GM18867 (cell line): ENCODE measurements around the gene RAET1G.
"Not testable (repeated sequence)": the region's sequence is repeated elsewhere in the genome, so short reads cannot be mapped to it uniquely, and the experiment has no call there.

Experiments used
- ATAC-seq: cut with Tn5 transposase; IDR thresholded peaks from one replicate; pipeline ENCODE4 v1.9.1; 2021; ENCODE audit warnings: mild to moderate bottlenecking, moderate library complexity; ENCODE audit not compliant: unreplicated experiment

Gene RAET1G

GRCh38 chr6:149915970-149916865 is 6.7 kb downstream of the RAET1G start:
- ATAC-seq: no peak

GRCh38 chr6:149913540-149914240 is 9.2 kb downstream of the RAET1G start:
- ATAC-seq: no peak

GRCh38 chr6:149913085-149913484 is 9.8 kb downstream of the RAET1G start:
- ATAC-seq: no peak

- not testable (repeated sequence) for ATAC-seq
Measured at GRCh38 chr6:149912680-149913079, 10.2 kb downstream of the RAET1G start.

GRCh38 chr6:149910721-149911151 is 12.2 kb downstream of the RAET1G start:
- no peak for ATAC-seq

GRCh38 chr6:149909701-149910470 is 13.0 kb downstream of the RAET1G start:
- no peak for ATAC-seq

- not testable (repeated sequence) for ATAC-seq
Measured at GRCh38 chr6:149908480-149908879, 14.4 kb downstream of the RAET1G start.

- no peak for ATAC-seq
Measured at GRCh38 chr6:149907317-149907716, 15.6 kb downstream of the RAET1G start.

GRCh38 chr6:149906405-149906804 is 16.5 kb downstream of the RAET1G start:
- no peak for ATAC-seq

GRCh38 chr6:149905911-149906371 is 17.0 kb downstream of the RAET1G start:
- no peak for ATAC-seq

GRCh38 chr6:149905371-149905910 is 17.5 kb downstream of the RAET1G start:
- no peak for ATAC-seq

- no peak for ATAC-seq
Measured at GRCh38 chr6:149904661-149905370, 18.1 kb downstream of the RAET1G start.

GRCh38 chr6:149903938-149904611 is 18.8 kb downstream of the RAET1G start:
- no peak for ATAC-seq

- ATAC-seq: no peak
Measured at GRCh38 chr6:149901444-149902140, 21.3 kb downstream of the RAET1G start.

GRCh38 chr6:149900620-149901443 is 22.1 kb downstream of the RAET1G start:
- ATAC-seq: no peak

- ATAC-seq: no peak
Measured at GRCh38 chr6:149899926-149900619, 22.8 kb downstream of the RAET1G start.

- no peak for ATAC-seq
Measured at GRCh38 chr6:149899486-149899885, 23.4 kb downstream of the RAET1G start.

GRCh38 chr6:149898966-149899365 is 24.0 kb downstream of the RAET1G start:
- no peak for ATAC-seq
